Lung (tissue), 12 donors: Measurements from ENCODE around the gene DDX51. TPM values are rescaled to one million over a fixed set of nuclear protein-coding genes. Genes with fewer than 3 reads are reported as not detected.

Source experiments
- ATAC-seq: fragments of 200-7000 bp; cut with Tn5 transposase; one replicate; pipeline ENCODE4 v1.9.1; 2020; ENCODE audit warnings: moderate number of reproducible peaks; ENCODE audit not compliant: insufficient read depth, low FRiP score
- DNase-seq, 3 donors: peaks; one replicate each; pipeline ENCODE4 v3.0.0-alpha.2; 2013 to 2017
- H3K27ac ChIP-seq, 2 donors: one replicate each; pipeline ENCODE4 v1.5.1; 2013; ENCODE audit warnings: mild to moderate bottlenecking in 2 of 2, moderate library complexity in 2 of 2, control low read depth in 1 of 2, inconsistent platforms in 1 of 2, low read depth in 1 of 2, low read length in 1 of 2
- H3K27me3 ChIP-seq, 3 donors: one replicate each; pipeline ENCODE4 v1.5.1; 2013; ENCODE audit warnings: low read length in 2 of 3; ENCODE audit not compliant: control insufficient read depth in 3 of 3, insufficient read depth in 3 of 3
- H3K36me3 ChIP-seq, 4 donors: one replicate each; pipeline ENCODE4 v1.5.1; 2013; ENCODE audit warnings: low read length in 4 of 4, mild to moderate bottlenecking in 1 of 4, moderate library complexity in 1 of 4; ENCODE audit not compliant: control insufficient read depth in 4 of 4, insufficient read depth in 4 of 4
- H3K4me1 ChIP-seq, 5 donors: one replicate each; pipeline ENCODE4 v1.5.1; 2013; ENCODE audit warnings: low read length in 5 of 5, mild to moderate bottlenecking in 2 of 5, moderate library complexity in 1 of 5; ENCODE audit not compliant: control insufficient read depth in 5 of 5, insufficient read depth in 5 of 5
- H3K4me3 ChIP-seq: one replicate; pipeline ENCODE4 v1.5.1; 2013; ENCODE audit warnings: mild to moderate bottlenecking, control low read depth, moderate library complexity
- H3K9ac ChIP-seq, 2 donors: one replicate each; pipeline ENCODE4 v1.5.1; 2013; ENCODE audit warnings: low read length in 2 of 2, control low read depth in 1 of 2; ENCODE audit not compliant: insufficient read depth in 1 of 2
- H3K9me3 ChIP-seq, 4 donors: one replicate each; pipeline ENCODE4 v1.5.1; 2013; ENCODE audit warnings: low read length in 3 of 4, mild to moderate bottlenecking in 1 of 4, moderate library complexity in 1 of 4; ENCODE audit not compliant: control insufficient read depth in 4 of 4, insufficient read depth in 3 of 4
- WGBS, 2 donors: extraction: QIAGEN DNeasy Blood & Tissue Kit; methylation state at CpG; one replicate each; pipeline ENCODE4 v1.1.7; 2013; 5-methylcytosine and 5-hydroxymethylcytosine counted together
- polyA plus RNA-seq, 2 donors: library from polyadenylated mRNA; stranded (reverse); fragments of 200-250 nt; gene quantifications; one replicate each; pipeline ENCODE4 v1.2.1, GENCODE V29; 2013
- total RNA-seq, 2 donors: library from RNA; depleted of rRNA in 1 of 2; stranded (reverse); fragments of >200 nt in 1 of 2; gene quantifications; one replicate each; pipeline ENCODE4 v1.2.1, GENCODE V29; 2014 to 2021
- TF ChIP-seq, protein P1 (sequence below): IDR thresholded peaks from 2 replicates; pipeline ENCODE4 v1.5.1; 2012; ENCODE audit warnings: mild to moderate bottlenecking; ENCODE audit errors: control extremely low read depth, extremely low read depth
- donor health status: control.
- donor health status: control.
- donor health status: Bipolar disorder and iron deficiency.
- donor health status: healthy.
- donor health status: DM: yes; HTN: yes; CAD: no.

The DDX51 gene
- total and polyA plus RNA-seq, 4 donors = 15.0 to 25.9 (median 17.2) TPM

- Histone ChIP-seq H3K27ac (no peak overlapping the region), H3K4me3 (no peak overlapping the region), H3K9ac (no peak overlapping the region), H3K4me1 (no peaks in the 10 kb centered on the region), H3K9me3 (peaks cover 0 to 2% (median 0%) of the 10 kb centered on the region in 4 donors), H3K36me3 (peaks cover 6 to 32% (median 19%) of the 10 kb centered on the region in 4 donors), H3K27me3 (no peaks in the 10 kb centered on the region)
- 95 to 97% methylated on average over 14 of the region's 14 CpGs for WGBS, 2 donors
- TF ChIP-seq, protein P1, sequence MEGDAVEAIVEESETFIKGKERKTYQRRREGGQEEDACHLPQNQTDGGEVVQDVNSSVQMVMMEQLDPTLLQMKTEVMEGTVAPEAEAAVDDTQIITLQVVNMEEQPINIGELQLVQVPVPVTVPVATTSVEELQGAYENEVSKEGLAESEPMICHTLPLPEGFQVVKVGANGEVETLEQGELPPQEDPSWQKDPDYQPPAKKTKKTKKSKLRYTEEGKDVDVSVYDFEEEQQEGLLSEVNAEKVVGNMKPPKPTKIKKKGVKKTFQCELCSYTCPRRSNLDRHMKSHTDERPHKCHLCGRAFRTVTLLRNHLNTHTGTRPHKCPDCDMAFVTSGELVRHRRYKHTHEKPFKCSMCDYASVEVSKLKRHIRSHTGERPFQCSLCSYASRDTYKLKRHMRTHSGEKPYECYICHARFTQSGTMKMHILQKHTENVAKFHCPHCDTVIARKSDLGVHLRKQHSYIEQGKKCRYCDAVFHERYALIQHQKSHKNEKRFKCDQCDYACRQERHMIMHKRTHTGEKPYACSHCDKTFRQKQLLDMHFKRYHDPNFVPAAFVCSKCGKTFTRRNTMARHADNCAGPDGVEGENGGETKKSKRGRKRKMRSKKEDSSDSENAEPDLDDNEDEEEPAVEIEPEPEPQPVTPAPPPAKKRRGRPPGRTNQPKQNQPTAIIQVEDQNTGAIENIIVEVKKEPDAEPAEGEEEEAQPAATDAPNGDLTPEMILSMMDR = no peak
- ATAC-seq (no peak), DNase-seq (no peak)
Observed at GRCh38 chr12:132121283-132121682, 22.8 kb downstream of the DDX51 start.

DNA sequence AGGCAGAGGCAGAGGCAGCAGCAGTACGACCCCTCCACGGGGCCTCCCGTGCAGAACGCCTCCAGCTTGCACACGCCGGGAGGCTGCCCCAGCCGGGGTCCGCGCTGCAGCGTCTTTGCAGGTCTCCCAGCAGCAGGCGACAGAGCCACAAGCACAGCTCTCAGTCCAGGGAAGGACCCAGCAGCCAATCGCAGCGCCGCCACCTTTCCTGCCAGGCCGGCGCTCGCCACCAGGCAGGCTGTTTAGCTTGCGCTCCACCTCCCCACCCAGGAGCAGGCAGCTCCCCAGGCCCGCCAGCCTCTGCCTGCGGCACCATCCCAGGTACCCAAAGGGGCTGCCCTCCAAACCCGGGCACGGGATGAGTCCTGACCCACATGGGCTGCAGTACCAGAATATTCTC, 25.2 kb downstream of the DDX51 start:
- H3K36me3 ChIP-seq = peaks cover under 1 to 36% (median 11%) of the 10 kb centered on the region in 4 donors
- DNase-seq (no peak), ATAC-seq (no peak)

GRCh38 chr12:132117558-132117875, 26.6 kb downstream of the DDX51 start:
- Histone ChIP-seq H3K27me3 (no peaks in the 10 kb centered on the region), H3K4me3 (no peak overlapping the region), H3K9me3 (no peaks in the 10 kb centered on the region), H3K4me1 (no peaks in the 10 kb centered on the region), H3K36me3 (peaks cover 0 to 39% (median 11%) of the 10 kb centered on the region in 4 donors), H3K27ac (no peak overlapping the region), H3K9ac (no peak overlapping the region)
- TF ChIP-seq, protein P1 = no peak
- ATAC-seq (no peak), DNase-seq (no peak)
- 93 to 97% methylated on average over 10 of the region's 10 CpGs for WGBS, 2 donors

More for the DNA sequence above, 25.2 kb downstream of the DDX51 start:
- H3K27me3 ChIP-seq = no peaks in the 10 kb centered on the region
- no peaks in the 10 kb centered on the region for H3K9me3 ChIP-seq
- no peak overlapping the region for H3K4me3 ChIP-seq
- TF ChIP-seq, protein P1 = no peak
- 90 to 94% methylated on average over 21 to 22 of the region's 22 CpGs for WGBS, 2 donors
- no peaks in the 10 kb centered on the region for H3K4me1 ChIP-seq
- H3K27ac ChIP-seq = no peak overlapping the region
- H3K9ac ChIP-seq = no peak overlapping the region

- Histone ChIP-seq H3K4me1 (no peaks in the 10 kb centered on the region), H3K9ac (no peak overlapping the region), H3K4me3 (no peak overlapping the region), H3K36me3 (peaks cover 1 to 36% (median 8%) of the 10 kb centered on the region in 4 donors), H3K27me3 (no peaks in the 10 kb centered on the region), H3K27ac (no peak overlapping the region), H3K9me3 (no peaks in the 10 kb centered on the region)
- WGBS, 2 donors = 97 to 98% methylated on average over 57 to 58 of the region's 58 CpGs
- DNase-seq (no peak), ATAC-seq (no peak)
- TF ChIP-seq, protein P1 = no peak
Observed at GRCh38 chr12:132116709-132117557, 27.2 kb downstream of the DDX51 start.
